H1 (cell line): Measurements from ENCODE around the gene EGFL6. TPM values are rescaled to one million over a fixed set of nuclear protein-coding genes. Genes with fewer than 3 reads are reported as not detected.

ENCODE experiments used
- CTCF ChIA-PET: fragments of 300-600 bp; sonication (Branson Sonifier 250); formaldehyde crosslinking; loops from one replicate; lab custom pipeline; 2021; ENCODE audit not compliant: partially characterized antibody; lab: Charles Lee
- POLR2A ChIA-PET: fragments of 300-600 bp; sonication (Branson Sonifier 250); formaldehyde crosslinking; loops from one replicate; lab custom pipeline; 2021; ENCODE audit warnings: inconsistent platforms; ENCODE audit not compliant: partially characterized antibody; lab: Charles Lee
- DNase-seq, 2 experiments: peaks; one replicate each; pipeline versions ENCODE4 v3.0.0 to v3.0.0-alpha.2; 2010 to 2022; ENCODE audit warnings: low spot score in 2 of 2, low read depth in 1 of 2, mixed read lengths in 1 of 2
- FAIRE-seq: peaks from 2 replicates; lab custom pipeline; 2011; peaks lifted over from hg19 to GRCh38; lab: Jason Lieb, UNC
- H2AFZ ChIP-seq: 2 replicates; pipeline ENCODE4 v1.8.1; 2012; ENCODE audit warnings: low read length, inconsistent platforms
- H2AK5ac ChIP-seq: 2 replicates; pipeline ENCODE4 v1.6.1; 2013; ENCODE audit warnings: low read depth, low read length
- H2BK120ac ChIP-seq: replicated peaks from 2 replicates; pipeline ENCODE3; 2013; ENCODE audit warnings: low read depth, low read length, inconsistent platforms
- H2BK12ac ChIP-seq: 2 replicates; pipeline ENCODE4 v1.6.1; 2013; ENCODE audit warnings: low read depth, low read length
- H2BK15ac ChIP-seq: 2 replicates; pipeline ENCODE4 v1.6.1; 2013; ENCODE audit warnings: low read length
- H2BK20ac ChIP-seq: 2 replicates; pipeline ENCODE4 v1.6.1; 2013; ENCODE audit warnings: low read length
- H2BK5ac ChIP-seq: 2 replicates; pipeline ENCODE4 v1.6.1; 2013; ENCODE audit warnings: low read depth, low read length
- H3K14ac ChIP-seq: 2 replicates; pipeline ENCODE4 v1.6.1; 2013; ENCODE audit warnings: inconsistent platforms; ENCODE audit not compliant: insufficient read length
- H3K18ac ChIP-seq: 2 replicates; pipeline ENCODE4 v1.6.1; 2013; ENCODE audit warnings: low read length; ENCODE audit errors: extremely low read depth
- H3K23ac ChIP-seq: 2 replicates; pipeline ENCODE4 v1.6.1; 2013; ENCODE audit warnings: inconsistent platforms; ENCODE audit not compliant: insufficient read length
- H3K23me2 ChIP-seq: 2 replicates; pipeline ENCODE4 v1.6.1; 2013; ENCODE audit warnings: low read depth, low read length
- H3K27ac ChIP-seq: 2 replicates; pipeline ENCODE4 v1.6.1; 2011; ENCODE audit warnings: low read depth, low read length, inconsistent platforms
- H3K27me3 ChIP-seq, 4 experiments: replicated peaks in 1 of 4; 1 replicate in 1 of 4; 2 replicates in 3 of 4; pipeline versions ENCODE4 v1.6.1 to v1.8.1; 2011 to 2013; ENCODE audit warnings: low read length in 3 of 4, mild to moderate bottlenecking in 3 of 4, inconsistent platforms in 2 of 4, mixed read lengths in 2 of 4, moderate library complexity in 1 of 4; ENCODE audit not compliant: control insufficient read depth in 3 of 4, insufficient read depth in 3 of 4; ENCODE audit errors: extremely low read depth in 1 of 4
- H3K36me3 ChIP-seq, 4 experiments: 2 replicates each; pipeline versions ENCODE4 v1.6.1 to v1.8.1; 2011 to 2013; ENCODE audit warnings: mild to moderate bottlenecking in 4 of 4, low read length in 3 of 4, moderate library complexity in 2 of 4, control low read depth in 1 of 4, inconsistent platforms in 1 of 4; ENCODE audit not compliant: insufficient read depth in 4 of 4, control insufficient read depth in 2 of 4
- H3K4ac ChIP-seq: replicated peaks from 2 replicates; pipeline ENCODE3; 2013; ENCODE audit warnings: low read length, low read depth, mixed read lengths, inconsistent platforms; ENCODE audit not compliant: insufficient read length
- H3K4me1 ChIP-seq, 4 experiments: replicated peaks in 1 of 4; 1 replicate in 1 of 4; 2 replicates in 3 of 4; pipeline versions ENCODE4 v1.6.1 to v1.8.1; 2011 to 2013; ENCODE audit warnings: low read length in 3 of 4, inconsistent platforms in 2 of 4, mixed read lengths in 1 of 4; ENCODE audit not compliant: insufficient read depth in 4 of 4, control insufficient read depth in 3 of 4
- H3K4me2 ChIP-seq, 2 experiments: 2 replicates each; pipeline versions ENCODE4 v1.6.1 to v1.8.1; 2011 to 2013; ENCODE audit warnings: low read depth in 2 of 2, low read length in 2 of 2, control low read depth in 1 of 2, inconsistent platforms in 1 of 2, mild to moderate bottlenecking in 1 of 2; ENCODE audit not compliant: insufficient read depth in 1 of 2
- H3K4me3 ChIP-seq, 4 experiments: fragments of 200-600, 300-600 bp in 1 of 4; sonication (generic), shearing (Covaris generic), sonication (Bioruptor Twin) in 1 of 4; 2 replicates each; pipeline versions ENCODE4 v1.5.1 to v1.8.1; 2011 to 2016; ENCODE audit warnings: low read length in 4 of 4, low read depth in 3 of 4, control low read depth in 2 of 4, inconsistent platforms in 2 of 4, mild to moderate bottlenecking in 2 of 4, mixed read lengths in 1 of 4, moderate library complexity in 1 of 4; ENCODE audit not compliant: insufficient read depth in 2 of 4; ENCODE audit errors: extremely low read depth in 1 of 4
- H3K56ac ChIP-seq: replicated peaks from 2 replicates; pipeline ENCODE3; 2013; ENCODE audit warnings: low read depth, mild to moderate bottlenecking, mixed read lengths, low read length, inconsistent platforms; ENCODE audit not compliant: insufficient read length
- H3K79me1 ChIP-seq: 2 replicates; pipeline ENCODE4 v1.6.1; 2013; ENCODE audit warnings: low read depth, low read length, control low read depth
- H3K79me2 ChIP-seq, 2 experiments: 2 replicates each; pipeline versions ENCODE4 v1.6.1 to v1.8.1; 2012 to 2013; ENCODE audit warnings: low read length in 2 of 2, mild to moderate bottlenecking in 2 of 2, inconsistent platforms in 1 of 2; ENCODE audit not compliant: insufficient read depth in 2 of 2, control insufficient read depth in 1 of 2
- H3K9ac ChIP-seq, 4 experiments: replicated peaks in 1 of 4; 1 replicate in 1 of 4; 2 replicates in 3 of 4; pipeline versions ENCODE4 v1.6.1 to v1.8.1; 2011 to 2013; ENCODE audit warnings: low read depth in 3 of 4, low read length in 3 of 4, control low read depth in 2 of 4, mild to moderate bottlenecking in 2 of 4, moderate library complexity in 2 of 4, inconsistent platforms in 1 of 4; ENCODE audit errors: extremely low read depth in 1 of 4
- H3K9me3 ChIP-seq, 2 experiments: 2 replicates each; pipeline versions ENCODE4 v1.6.1 to v1.8.1; 2012 to 2013; ENCODE audit warnings: mild to moderate bottlenecking in 2 of 2, moderate library complexity in 2 of 2, control low read depth in 1 of 2, inconsistent platforms in 1 of 2, low read depth in 1 of 2, low read length in 1 of 2, mixed read lengths in 1 of 2; ENCODE audit not compliant: insufficient read depth in 2 of 2
- H4K20me1 ChIP-seq, 2 experiments: replicated peaks in 1 of 2; 2 replicates each; pipeline versions ENCODE3 to v1.8.1; 2011 to 2013; ENCODE audit warnings: inconsistent platforms in 2 of 2, low read length in 2 of 2, mild to moderate bottlenecking in 1 of 2; ENCODE audit not compliant: insufficient read depth in 2 of 2, control insufficient read depth in 1 of 2
- H4K5ac ChIP-seq: 2 replicates; pipeline ENCODE4 v1.6.1; 2013; ENCODE audit warnings: low read length, low read depth, mixed read lengths, inconsistent platforms; ENCODE audit not compliant: insufficient read length
- H4K8ac ChIP-seq: 2 replicates; pipeline ENCODE4 v1.8.0; 2013; ENCODE audit warnings: mild to moderate bottlenecking, moderate library complexity, low read length, inconsistent platforms; ENCODE audit not compliant: insufficient read depth; ENCODE audit errors: extremely low read depth
- H4K91ac ChIP-seq: replicated peaks from 2 replicates; pipeline ENCODE3; 2013; ENCODE audit warnings: low read length, mixed read lengths, inconsistent platforms; ENCODE audit not compliant: insufficient read length
- ASH2L ChIP-seq: fragments of 200-600, 300-600 bp; sonication (generic); IDR thresholded peaks from one replicate; pipeline ENCODE4 v1.7.1; 2017; ENCODE audit warnings: low read length
- BACH1 ChIP-seq: IDR thresholded peaks from 2 replicates; pipeline ENCODE4 v1.6.1; 2012; ENCODE audit warnings: low read length, improper control_type of control experiment
- FOSL1 ChIP-seq: IDR thresholded peaks from 2 replicates; pipeline ENCODE4 v1.6.1; 2011; ENCODE audit warnings: mild to moderate bottlenecking, low read depth, low read length, moderate library complexity; ENCODE audit not compliant: insufficient read depth
- NRF1 ChIP-seq: IDR thresholded peaks from 2 replicates; pipeline ENCODE4 v1.6.1; 2011; ENCODE audit warnings: mild to moderate bottlenecking, low read depth, low read length, improper control_type of control experiment
- POLR2AphosphoS5 ChIP-seq: IDR thresholded peaks from 2 replicates; pipeline ENCODE4 v1.6.1; 2011; ENCODE audit warnings: low read depth, low read length
- RFX5 ChIP-seq: IDR thresholded peaks from 2 replicates; pipeline ENCODE4 v1.6.1; 2011; ENCODE audit warnings: low read depth, low read length, improper control_type of control experiment, borderline replicate concordance
- SAP30 ChIP-seq: fragments of 300-600 bp; sonication (generic); IDR thresholded peaks from 2 replicates; pipeline ENCODE4 v1.7.1; 2012; ENCODE audit warnings: low read length, moderate library complexity, mild to moderate bottlenecking, inconsistent platforms; ENCODE audit not compliant: insufficient read depth, insufficient replicate concordance
- SP1 ChIP-seq: IDR thresholded peaks from 2 replicates; pipeline ENCODE4 v1.6.1; 2011; ENCODE audit warnings: low read depth, low read length
- WGBS, 2 experiments: shearing (Covaris generic) in 1 of 2; methylation state at CpG; one replicate each; pipeline versions ENCODE4 v1.1.6 to v1.1.7; 2013 to 2015; ENCODE audit warnings: low lambda C conversion rate in 2 of 2, mixed read lengths in 2 of 2, inconsistent platforms in 1 of 2, low coverage in 1 of 2, missing lambda C conversion rate in 1 of 2; ENCODE audit not compliant: insufficient replicate concordance in 2 of 2, insufficient coverage in 1 of 2, insufficient read length in 1 of 2; ENCODE audit errors: extremely low coverage in 1 of 2, missing lambda C conversion rate in 1 of 2; 5-methylcytosine and 5-hydroxymethylcytosine counted together
- polyA plus RNA-seq, 7 experiments: library from polyadenylated mRNA; depleted of rRNA in 3 of 7; stranded (reverse) in 5 of 7; unstranded in 2 of 7; fragments of >200 nt in 5 of 7; fragments of 200-250 nt in 2 of 7; gene quantifications; 1 replicate in 5 of 7; 2 replicates in 1 of 7; 4 replicates in 1 of 7; pipeline versions ENCODE4 v1.2.1 to v1.2.3, GENCODE V29; 2011 to 2013; ENCODE audit warnings: missing spikeins in 2 of 7, mixed read lengths in 2 of 7
- total RNA-seq: library from RNA; stranded (reverse); fragmentation: NEBNext Ultra II Directional; extraction: Animal tissue kit (Norgen Biotek cat#: 25700); gene quantifications from 2 replicates; pipeline ENCODE4 v1.2.1, GENCODE V29; 2021
- TF ChIP-seq, protein P1 (sequence below): IDR thresholded peaks from 2 replicates; pipeline ENCODE4 v1.6.1; 2011; ENCODE audit warnings: low read depth, mild to moderate bottlenecking, low read length; ENCODE audit not compliant: insufficient read depth
- TF ChIP-seq, protein P2 (sequence below): IDR thresholded peaks from 2 replicates; pipeline ENCODE4 v1.6.1; 2012; ENCODE audit warnings: inconsistent platforms
- TF ChIP-seq, protein P3 (sequence below): IDR thresholded peaks from 2 replicates; pipeline ENCODE4 v1.6.1; 2011; ENCODE audit warnings: low read length, improper control_type of control experiment

The EGFL6 gene
- total and polyA plus RNA-seq, 2 of the 8 experiments (the other 6 are each of a cell fraction or from before 2014, with no cell fraction given) = 0.93 to 1.1 TPM

DNA sequence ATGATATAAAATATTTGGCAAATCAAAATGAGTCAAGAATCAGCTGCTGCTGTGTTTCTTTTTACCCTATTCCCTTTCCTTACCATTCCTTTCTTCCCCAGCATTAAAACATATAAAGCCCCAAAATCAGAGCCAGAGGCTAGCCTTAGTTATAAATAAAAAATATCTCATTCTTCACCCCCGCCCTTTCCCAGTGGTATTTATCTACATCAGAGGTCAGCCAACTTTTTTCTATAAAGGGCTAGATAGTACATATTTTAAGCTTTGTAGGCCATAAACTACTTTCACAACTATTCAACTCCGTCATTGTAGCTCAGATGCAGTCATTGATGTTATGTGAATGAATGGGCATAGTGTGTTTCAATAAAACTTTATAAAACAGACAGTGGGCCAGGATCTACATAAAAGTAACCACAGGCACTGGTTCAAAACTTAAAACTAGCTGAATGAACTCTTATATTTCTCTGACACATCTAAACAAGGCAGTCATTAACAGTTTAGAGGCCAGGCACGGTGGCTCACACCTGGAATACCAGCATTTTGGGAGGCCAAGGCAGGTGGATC is 53.1 kb downstream of the EGFL6 start:
- Histone ChIP-seq H2BK15ac (no peak overlapping the region), H3K27me3 (no peaks in the 10 kb centered on the region), H4K20me1 (no peaks in the 10 kb centered on the region), H3K9ac (no peak overlapping the region), H3K27ac (no peak overlapping the region), H4K91ac (no peak overlapping the region), H3K36me3 (no peaks in the 10 kb centered on the region), H2BK20ac (no peak overlapping the region), H3K18ac (no peak overlapping the region), H2BK12ac (no peak overlapping the region), H2AFZ (no peak overlapping the region), H3K4me3 (no peak overlapping the region), H4K8ac (no peak overlapping the region), H2BK120ac (no peak overlapping the region), H4K5ac (no peak overlapping the region), H3K4ac (no peak overlapping the region), H3K56ac (no peak overlapping the region), H3K9me3 (0 out of 4 replicates have a peak, but pooled peaks cover 0 to 6% of the 10 kb centered on the region in 2 experiments), H3K4me2 (no peak overlapping the region), H3K79me2 (no peaks in the 10 kb centered on the region), H3K23ac (no peak overlapping the region), H2AK5ac (no peak overlapping the region), H3K23me2 (no peaks in the 10 kb centered on the region), H2BK5ac (no peak overlapping the region), H3K79me1 (no peaks in the 10 kb centered on the region), H3K4me1 (peaks cover 0 to 5% (median 3%) of the 10 kb centered on the region in 4 experiments; a peak in 3 of 7 replicates), H3K14ac (no peak overlapping the region)
- 93% methylated on average over 3 of the region's 3 CpGs; no CpG with 5 or more reads in 1 of the 2 experiments for WGBS, 2 experiments
- no peak for DNase-seq
- CTCF ChIA-PET = interaction anchor here (1.6 kb wide), 1 partner anchor 23 kb away, joined by 5 read pairs; no protein-coding TSS in a partner anchor
- POLR2A ChIA-PET = no interaction called here
- FAIRE-seq = no peak
- no peak for TF ChIP-seq ASH2L
- no peak for TF ChIP-seq NRF1
- TF ChIP-seq FOSL1 = no peak
- no peak for TF ChIP-seq BACH1
- no peak for TF ChIP-seq SP1
- no peak for TF ChIP-seq SAP30
- TF ChIP-seq, protein P1, sequence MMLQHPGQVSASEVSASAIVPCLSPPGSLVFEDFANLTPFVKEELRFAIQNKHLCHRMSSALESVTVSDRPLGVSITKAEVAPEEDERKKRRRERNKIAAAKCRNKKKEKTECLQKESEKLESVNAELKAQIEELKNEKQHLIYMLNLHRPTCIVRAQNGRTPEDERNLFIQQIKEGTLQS = no peak
- TF ChIP-seq, protein P2, sequence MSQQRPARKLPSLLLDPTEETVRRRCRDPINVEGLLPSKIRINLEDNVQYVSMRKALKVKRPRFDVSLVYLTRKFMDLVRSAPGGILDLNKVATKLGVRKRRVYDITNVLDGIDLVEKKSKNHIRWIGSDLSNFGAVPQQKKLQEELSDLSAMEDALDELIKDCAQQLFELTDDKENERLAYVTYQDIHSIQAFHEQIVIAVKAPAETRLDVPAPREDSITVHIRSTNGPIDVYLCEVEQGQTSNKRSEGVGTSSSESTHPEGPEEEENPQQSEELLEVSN = no peak
- no peak for TF ChIP-seq POLR2AphosphoS5
- TF ChIP-seq RFX5 = no peak
- TF ChIP-seq, protein P3, sequence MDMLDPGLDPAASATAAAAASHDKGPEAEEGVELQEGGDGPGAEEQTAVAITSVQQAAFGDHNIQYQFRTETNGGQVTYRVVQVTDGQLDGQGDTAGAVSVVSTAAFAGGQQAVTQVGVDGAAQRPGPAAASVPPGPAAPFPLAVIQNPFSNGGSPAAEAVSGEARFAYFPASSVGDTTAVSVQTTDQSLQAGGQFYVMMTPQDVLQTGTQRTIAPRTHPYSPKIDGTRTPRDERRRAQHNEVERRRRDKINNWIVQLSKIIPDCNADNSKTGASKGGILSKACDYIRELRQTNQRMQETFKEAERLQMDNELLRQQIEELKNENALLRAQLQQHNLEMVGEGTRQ = no peak
